ENCODE data around the gene GTF3C6.

- TF ChIP-seq CHD2 (IDR thresholded peaks at IDR 0.05; ENCODE audit: low read length) = no peak
- TF ChIP-seq, protein P1, sequence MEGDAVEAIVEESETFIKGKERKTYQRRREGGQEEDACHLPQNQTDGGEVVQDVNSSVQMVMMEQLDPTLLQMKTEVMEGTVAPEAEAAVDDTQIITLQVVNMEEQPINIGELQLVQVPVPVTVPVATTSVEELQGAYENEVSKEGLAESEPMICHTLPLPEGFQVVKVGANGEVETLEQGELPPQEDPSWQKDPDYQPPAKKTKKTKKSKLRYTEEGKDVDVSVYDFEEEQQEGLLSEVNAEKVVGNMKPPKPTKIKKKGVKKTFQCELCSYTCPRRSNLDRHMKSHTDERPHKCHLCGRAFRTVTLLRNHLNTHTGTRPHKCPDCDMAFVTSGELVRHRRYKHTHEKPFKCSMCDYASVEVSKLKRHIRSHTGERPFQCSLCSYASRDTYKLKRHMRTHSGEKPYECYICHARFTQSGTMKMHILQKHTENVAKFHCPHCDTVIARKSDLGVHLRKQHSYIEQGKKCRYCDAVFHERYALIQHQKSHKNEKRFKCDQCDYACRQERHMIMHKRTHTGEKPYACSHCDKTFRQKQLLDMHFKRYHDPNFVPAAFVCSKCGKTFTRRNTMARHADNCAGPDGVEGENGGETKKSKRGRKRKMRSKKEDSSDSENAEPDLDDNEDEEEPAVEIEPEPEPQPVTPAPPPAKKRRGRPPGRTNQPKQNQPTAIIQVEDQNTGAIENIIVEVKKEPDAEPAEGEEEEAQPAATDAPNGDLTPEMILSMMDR (IDR thresholded peaks at IDR 0.05; ENCODE audit: control extremely low read depth in 1 of 3, insufficient read depth in 1 of 3, low read depth in 1 of 3, low read length in 3 of 3) = no peak
- TF ChIP-seq HDAC6 (IDR thresholded peaks at IDR 0.05; ENCODE audit: low read depth, low read length) = no peak
- no peak for TF ChIP-seq YY1 (IDR thresholded peaks at IDR 0.05; ENCODE audit: low read depth, low read length)
These were observed 6.3 kb upstream of the GTF3C6 start for GRCh38 chr6:110951986-110952794.

Measured in H1 (cell line).